ENCODE measurements around the gene BCAS3.
"Not testable (repeated sequence)": the region's sequence is repeated elsewhere in the genome, so short reads cannot be mapped to it uniquely, and the experiment has no call there.

BCAS3 gene

DNA sequence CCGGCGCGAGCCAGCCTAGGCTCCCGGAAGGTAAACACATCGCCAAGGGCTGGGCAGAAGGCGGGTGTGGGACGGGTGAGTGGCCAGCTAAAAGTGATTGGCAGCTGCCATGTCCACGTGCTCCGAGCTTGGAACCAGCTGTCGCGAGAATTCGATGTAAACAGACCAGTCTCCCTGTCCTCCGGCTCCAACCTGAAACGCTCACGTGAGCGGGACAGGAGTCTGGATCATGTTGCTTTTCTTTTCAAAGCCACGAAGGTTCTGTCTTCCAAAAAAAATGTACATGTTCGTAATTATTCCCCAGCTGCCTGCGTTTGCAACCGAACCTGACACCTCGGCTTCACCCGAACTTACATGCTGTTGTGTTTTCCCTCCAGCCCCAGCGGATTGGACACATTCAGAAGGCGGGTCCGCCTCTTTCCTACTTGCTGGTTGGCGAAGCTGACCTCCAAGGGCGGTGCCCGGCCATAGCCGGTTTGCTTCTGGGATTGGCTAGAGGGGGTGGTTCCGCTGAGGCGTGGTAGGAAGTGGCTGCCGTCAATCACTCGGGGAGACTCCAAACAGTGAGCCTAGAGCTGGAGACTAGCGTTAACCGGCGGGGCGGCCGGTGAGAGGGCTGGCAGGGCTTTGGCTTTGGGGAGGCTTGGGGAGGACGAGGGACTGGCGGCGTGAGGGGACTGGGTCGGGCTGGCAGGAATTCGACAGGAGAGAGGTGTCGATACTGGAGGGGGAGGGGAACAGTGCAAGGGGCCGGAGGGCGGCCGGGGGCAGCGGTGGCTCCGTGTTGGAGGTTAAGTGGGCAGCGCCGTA lies at the start of gene BCAS3:
BCAS3 (plus strand) TSS at position 544 of the 810 bp plus-strand sequence.
- peak; percentile 97 for DNase-seq

DNA sequence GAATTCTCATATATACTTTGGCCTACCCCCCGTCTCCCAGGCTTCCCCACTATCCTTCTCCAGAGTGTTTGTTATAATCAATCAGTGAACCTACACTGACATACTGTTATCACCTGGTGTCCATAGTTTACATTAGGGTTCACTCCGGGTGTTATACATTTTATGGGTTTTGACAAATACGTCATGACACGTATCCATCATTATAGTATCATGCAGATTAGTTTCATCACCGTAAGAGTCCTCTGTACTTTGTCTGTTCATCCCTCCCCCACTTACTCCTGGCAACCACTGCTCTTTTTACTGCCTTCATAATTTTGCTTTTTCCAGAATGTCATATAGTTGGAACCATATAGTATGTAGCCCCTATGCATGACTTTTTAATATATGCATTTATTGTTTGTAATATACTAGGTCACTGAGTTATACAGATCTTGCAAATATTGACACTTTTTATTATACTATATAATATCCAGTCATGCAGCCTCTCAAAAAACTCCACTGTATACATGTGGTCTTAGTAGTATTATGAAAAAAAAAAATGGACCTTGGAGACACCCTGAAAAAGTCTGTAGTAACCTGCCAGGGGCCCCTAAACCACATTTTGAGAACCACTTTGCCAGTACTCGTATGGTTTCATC lies 49.3 kb upstream of the BCAS3 start:
- DNase-seq = no peak

GRCh38 chr17:60629120-60629519 lies 48.5 kb upstream of the BCAS3 start:
- DNase-seq = no peak

GRCh38 chr17:60630352-60630751 lies 47.3 kb upstream of the BCAS3 start:
- DNase-seq = no peak

- DNase-seq = no peak
Observed at GRCh38 chr17:60631119-60631518, 46.5 kb upstream of the BCAS3 start.

GRCh38 chr17:60637683-60638082 lies 40.0 kb upstream of the BCAS3 start:
- no peak for DNase-seq

DNA sequence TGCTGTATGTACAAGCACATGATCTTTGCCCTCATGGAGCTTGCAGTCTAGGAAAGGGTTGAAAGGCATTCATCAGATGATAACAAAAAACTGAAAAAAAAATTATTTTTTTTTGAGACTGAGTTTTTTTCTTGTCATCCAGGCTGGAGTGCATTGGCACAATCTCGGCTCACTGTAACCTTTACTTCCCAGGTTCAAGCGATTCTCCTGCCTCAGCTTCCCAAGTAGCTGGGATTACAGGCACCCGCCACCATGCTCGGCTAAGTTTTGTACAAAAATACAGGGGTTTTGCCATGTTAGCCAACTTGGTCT lies 38.7 kb upstream of the BCAS3 start:
- DNase-seq = no peak

DNA sequence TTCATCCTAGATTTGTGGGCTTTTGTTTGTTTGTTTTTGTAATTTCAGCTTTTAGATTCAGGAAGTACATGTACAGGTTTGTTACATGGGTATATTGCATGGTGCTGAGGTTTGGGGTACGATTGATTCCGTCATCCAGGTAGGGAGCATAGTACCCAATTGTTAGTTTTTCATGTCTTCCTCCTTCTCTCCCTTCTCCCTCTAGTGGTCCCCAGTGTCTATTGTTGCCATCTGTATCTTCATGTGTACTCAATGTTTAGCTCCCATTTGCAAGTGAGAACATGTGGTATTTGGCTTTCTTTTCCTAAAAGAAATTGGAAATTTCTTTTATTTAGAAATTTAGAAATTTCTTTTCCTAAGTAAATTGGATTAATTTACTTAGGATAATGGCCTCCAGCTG lies 37.1 kb upstream of the BCAS3 start:
- DNase-seq = no peak

DNA sequence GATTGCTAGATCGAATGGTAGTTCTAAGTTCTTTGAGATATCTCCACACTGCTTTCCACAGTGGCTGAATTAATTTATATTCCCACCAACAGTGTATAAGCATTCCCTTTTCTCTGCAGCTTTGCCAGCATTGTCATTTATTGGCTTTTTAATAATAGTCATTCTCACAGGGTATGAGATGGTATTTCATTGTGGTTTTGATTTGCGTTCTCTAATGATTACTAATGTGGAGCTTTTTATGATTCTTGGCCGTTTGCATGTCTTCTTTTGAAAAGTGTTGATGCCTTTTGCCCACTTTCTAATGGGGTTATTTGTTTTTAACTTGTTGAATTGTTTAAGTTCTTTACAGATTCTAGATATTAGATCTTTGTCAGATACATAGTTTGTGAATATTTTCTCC lies 36.5 kb upstream of the BCAS3 start:
- no peak for DNase-seq

- DNase-seq = peak; percentile 39 to 59
Observed at GRCh38 chr17:60641810-60642220, 35.8 kb upstream of the BCAS3 start.

GRCh38 chr17:60645918-60646523 lies 31.6 kb upstream of the BCAS3 start:
- no peak for DNase-seq

- DNase-seq = no peak
Observed at GRCh38 chr17:60646701-60647100, 30.9 kb upstream of the BCAS3 start.

DNA sequence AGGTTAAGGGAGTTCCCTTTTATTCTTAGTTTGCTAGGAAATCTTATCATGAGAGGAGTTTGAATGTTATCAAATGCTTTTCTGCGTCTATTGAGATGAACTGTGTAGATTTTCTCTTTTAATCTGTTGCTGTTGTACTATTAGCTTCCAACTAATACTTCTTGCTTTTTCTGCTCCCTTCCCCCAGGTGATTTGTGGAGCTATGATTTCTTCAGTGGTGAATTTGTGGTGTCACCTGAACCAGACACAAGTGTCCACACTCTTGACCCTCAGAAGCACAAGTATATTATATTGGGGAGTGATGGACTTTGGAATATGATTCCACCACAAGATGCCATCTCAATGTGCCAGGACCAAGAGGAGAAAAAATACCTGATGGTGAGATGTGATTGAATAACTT lies 29.9 kb upstream of the BCAS3 start:
- no peak for DNase-seq

DNA sequence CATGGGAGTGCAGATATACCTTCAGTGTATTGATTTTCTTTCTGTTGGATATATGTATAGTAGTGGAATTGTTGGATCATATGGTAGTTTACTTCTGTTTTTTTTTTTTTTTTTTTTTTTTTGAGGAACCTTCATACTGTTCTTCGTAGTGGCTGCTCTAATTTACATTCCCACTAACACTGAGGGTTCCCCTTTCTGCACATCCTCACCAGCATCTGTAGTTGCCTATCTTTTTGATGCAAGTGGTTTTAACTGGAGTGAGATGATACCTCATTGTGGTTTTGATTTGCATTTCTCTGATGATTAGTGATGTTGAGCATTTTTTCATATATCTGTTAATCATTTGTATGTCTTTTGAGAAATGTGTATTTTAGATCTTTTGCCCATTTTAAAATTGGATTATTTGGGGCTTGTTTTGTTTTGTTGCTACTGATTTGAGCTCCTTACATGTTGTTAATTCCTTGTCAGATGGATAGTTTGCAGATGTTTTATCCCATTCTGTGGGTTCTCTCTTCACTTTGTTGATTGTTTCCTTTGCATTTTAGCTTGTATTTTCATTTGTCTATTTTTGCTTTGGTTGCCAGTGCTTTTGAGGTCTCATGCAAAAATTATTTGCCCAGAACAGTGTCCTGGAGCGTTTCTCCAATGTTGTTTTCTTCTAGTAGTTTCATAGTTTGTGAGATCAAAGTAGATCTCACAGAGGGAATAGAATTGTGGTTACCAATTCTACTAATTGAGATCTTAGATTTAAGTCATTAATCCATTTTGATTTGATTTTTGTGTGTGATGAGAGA lies 25.0 kb upstream of the BCAS3 start:
- no peak for DNase-seq

- no peak for DNase-seq
Observed at GRCh38 chr17:60653569-60653968, 24.1 kb upstream of the BCAS3 start.

DNA sequence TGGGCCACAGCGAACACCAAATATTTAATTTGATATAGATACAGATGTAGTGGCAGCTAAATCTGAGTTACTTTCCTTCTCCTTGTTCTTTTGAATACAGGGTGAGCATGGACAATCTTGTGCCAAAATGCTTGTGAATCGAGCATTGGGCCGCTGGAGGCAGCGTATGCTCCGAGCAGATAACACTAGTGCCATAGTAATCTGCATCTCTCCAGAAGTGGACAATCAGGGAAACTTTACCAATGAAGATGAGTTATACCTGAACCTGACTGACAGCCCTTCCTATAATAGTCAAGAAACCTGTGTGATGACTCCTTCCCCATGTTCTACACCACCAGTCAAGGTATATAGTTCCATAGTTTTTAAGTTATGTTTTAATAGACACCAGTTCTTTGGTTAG lies 21.2 kb upstream of the BCAS3 start:
- no peak for DNase-seq

DNA sequence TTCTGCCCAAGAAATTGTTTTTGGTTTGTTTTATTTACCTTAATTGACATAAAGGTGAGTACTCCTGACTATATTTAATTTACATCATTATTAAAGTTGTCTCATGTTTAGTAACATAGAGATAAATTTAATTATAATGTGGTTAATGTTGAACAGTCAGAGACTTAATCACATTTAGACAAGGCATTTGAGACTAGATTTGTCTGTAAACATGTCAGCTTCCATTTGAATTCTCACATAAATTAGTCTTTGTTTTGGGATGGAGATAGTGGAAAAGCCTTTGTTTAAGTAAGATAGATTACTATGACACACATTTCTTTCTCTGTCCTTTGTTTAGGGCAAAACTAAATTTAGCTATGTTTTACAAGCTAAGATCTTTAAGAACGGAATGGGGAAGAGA lies 18.5 kb upstream of the BCAS3 start:
- no peak for DNase-seq

DNA sequence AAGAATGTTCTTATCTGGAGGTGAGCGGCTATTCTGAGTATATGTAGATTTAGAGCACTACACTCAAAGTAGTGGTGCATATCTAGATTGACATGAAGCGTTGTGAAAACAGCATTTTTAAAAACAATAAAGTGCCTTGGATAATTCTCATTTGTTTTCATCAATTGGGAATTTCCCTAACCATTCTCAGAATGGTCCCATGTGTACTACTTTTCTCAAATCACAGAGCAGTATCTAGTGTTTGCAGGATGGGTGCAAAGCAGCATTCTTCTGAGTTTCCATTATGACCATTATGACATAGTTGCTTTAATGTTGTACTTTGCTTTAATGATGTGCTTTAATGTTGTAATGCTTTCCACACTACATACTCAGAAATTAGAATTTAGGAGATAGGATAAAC lies 16.2 kb upstream of the BCAS3 start:
- no peak for DNase-seq

DNA sequence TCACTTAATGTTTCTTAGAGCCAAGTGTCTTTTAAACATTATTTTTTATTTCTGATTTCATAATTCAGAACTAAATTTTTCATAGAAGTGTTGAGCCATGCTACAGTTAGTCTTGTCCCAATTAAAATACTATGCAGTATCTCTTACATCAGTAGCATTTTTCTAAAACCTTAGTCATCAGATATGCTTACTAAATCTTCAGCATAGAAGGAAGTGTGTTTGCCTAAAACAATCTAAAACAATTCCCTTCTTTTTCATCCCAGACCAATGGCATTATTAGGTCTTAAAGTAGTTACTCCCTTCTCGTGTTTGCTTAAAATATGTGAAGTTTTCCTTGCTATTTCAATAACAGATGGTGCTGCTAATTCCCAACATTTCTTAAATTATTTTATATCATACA lies 13.6 kb upstream of the BCAS3 start:
- no peak for DNase-seq

- no peak for DNase-seq
Observed at GRCh38 chr17:60665602-60666001, 12.0 kb upstream of the BCAS3 start.

DNA sequence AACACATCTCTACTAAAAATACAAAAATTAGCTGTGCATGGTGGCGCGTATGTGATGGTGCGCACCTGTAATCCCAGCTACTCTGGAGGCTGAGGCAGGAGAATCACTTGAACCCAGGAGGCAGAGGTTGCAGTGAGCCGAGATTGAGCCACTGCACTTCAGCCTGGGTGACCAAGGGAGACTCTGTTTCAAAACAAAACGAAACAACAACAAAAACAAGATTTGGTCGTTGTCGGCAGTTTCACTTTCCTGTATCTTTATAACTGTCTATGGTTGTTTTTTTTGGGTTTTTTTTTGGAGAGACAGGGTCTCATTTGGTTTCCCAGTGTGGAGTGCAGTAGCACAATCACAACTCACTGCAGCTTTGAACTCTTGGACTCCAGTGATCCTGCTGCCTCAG lies 8.9 kb upstream of the BCAS3 start:
- not testable (repeated sequence) for DNase-seq

DNA sequence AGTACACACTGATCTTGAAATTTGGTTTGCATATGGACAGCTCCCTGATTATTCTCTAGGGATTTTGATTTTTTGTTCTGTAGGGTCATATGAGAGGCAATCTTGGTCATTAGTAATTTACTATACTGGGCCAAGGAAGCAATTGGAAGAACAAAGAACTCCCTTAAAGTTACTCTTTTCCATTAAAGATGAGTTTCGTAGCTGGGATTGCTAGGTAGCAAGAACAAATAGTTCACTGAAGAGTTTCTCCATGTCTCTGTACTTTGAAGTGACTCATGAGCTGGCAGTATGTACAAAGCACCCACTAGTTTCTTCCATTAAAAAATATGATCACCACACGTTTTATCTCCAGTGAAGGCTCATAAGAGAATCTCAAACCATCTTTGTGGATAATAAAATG lies 6.2 kb upstream of the BCAS3 start:
- no peak for DNase-seq

- DNase-seq = not testable (repeated sequence)
Observed at GRCh38 chr17:60674637-60675036, 3.0 kb upstream of the BCAS3 start.

GRCh38 chr17:60675997-60676396 lies 1.7 kb upstream of the BCAS3 start:
- no peak for DNase-seq

Measured in CD4-positive, alpha-beta T cell treated with Interleukin-1 beta for 1 hour (primary cell).